A549 treated with RU486 at 1 μM for 4 hours (cell line): ENCODE measurements around the gene SLC31A1. TPM values are rescaled to one million over a fixed set of nuclear protein-coding genes. Genes with fewer than 3 reads are reported as not detected.

Source experiments
- total RNA-seq: library from RNA; stranded (reverse); fragments of 200-300 nt; extraction: Qiagen RNA extraction; gene quantifications from 5 replicates; pipeline ENCODE4 v1.2.3, GENCODE V29; 2022; ENCODE audit warnings: low read depth

SLC31A1 gene
- 17.9 to 23.9 TPM (median 22.0 TPM) in 5 replicates for total RNA-seq

GRCh38 chr9:113221003-113221799 lies at the start of gene SLC31A1, which contains the start of gene FKBP15:
TSS of gene SLC31A1 (plus strand) at chr9:113221544. CDS start at chr9:113256149, 34,605 bp downstream.
TSS of gene FKBP15 (minus strand) at chr9:113221277. CDS start at chr9:113221243, 34 bp downstream.

DNA sequence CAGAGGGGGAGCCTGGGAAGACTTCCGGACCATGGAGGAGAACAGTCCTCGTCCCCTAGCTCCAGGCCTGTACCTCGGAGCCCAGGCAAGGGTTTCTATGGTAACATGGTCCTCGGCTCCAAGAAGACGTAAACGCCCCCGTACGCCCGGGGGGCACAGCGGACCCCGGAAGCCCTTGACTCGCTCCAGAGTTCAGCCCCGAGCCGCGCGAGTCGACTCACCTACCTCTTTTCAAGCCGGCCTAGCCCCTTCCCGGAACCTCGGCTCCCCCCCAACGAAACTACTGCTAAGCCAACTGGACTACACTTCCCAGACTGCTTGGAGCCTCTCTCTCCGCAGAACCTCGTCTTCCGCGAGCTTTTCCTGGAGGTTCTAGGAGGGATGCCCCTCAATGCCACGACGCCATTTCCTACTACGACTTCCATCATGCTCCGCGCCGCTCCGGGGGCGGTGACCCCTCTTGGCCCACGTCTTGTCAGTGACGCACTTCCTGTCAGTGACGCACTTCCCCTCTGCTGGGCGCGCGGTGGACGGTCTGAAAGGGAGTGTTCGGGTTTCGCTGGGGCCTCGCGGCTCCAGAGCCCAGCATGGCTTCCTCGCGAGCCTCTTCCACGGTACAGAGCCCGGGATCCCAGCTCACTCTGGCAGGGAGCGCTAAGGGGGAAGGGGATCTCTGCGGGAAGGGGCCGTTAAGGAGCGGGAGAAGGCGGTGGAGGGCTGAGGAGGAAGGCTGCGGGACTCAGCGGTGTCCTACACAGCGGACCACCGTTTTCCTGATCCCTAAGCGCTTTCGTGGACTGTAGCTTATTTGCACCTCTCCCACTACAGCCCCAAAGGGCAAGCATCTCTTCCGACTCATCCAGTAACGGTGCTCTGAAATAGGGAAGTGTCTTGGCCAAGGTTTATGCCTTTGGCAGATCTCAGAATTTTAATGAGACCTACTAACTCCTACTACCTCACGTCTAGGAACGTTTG lies 54.1 kb downstream of the SLC31A1 start, which contains the start of the genes CDC26 and PRPF4:
CDC26 (minus strand) TSS at position 416 of the 975 bp plus-strand sequence. CDS start 3,065 bp downstream, outside the sequence.
PRPF4 (plus strand) TSS at position 502 of the 975 bp plus-strand sequence; CDS start at position 588, 86 bp downstream.

DNA sequence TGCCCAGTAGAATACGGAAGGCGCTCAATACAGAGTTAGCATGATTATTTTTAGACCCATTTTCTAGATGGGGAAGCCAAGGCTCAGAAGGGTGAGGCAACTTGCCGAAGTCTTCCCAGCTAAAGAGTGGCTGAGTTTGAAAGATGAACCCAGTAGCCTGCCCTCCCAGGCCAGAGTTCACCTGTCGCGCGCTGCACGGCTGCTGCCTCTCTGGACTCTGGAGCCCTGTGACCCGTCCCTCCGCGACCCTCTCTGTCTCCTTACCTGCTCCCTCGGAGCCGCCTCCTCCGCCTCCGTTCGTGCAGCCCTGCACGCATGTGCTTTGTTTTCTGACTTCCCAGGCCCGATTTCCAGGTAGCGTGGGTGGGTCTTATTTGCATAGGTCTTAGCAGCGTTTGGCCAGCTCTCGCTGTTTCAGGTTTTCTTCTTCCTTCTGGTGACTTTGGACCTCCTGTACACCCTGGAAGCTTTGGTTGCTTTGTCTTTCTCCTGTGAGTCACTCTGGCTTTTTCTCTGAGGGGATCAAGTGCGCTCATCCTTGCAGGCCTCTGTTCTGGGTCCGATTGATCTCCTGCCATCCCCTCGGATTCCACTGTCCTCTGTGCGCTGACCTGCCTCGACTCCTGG lies 81.6 kb downstream of the SLC31A1 start, which contains the start of gene RNF183:
RNF183 (minus strand) TSS at position 585 of the 627 bp plus-strand sequence. CDS start 5,192 bp downstream, outside the sequence.

Other genes with a start within 250 kb of the SLC31A1 start
- gene ZNF883, start 209.4 kb upstream of the SLC31A1 start, total RNA-seq = 0.74 to 1.1 TPM (median 0.83 TPM) in 5 replicates
- gene ZFP37, start 164.8 kb upstream of the SLC31A1 start, total RNA-seq = 0.86 to 1.9 TPM (median 1.8 TPM) in 5 replicates
- gene SLC31A2, start 70.5 kb upstream of the SLC31A1 start, total RNA-seq = 6.4 to 7.7 TPM (median 7.1 TPM) in 5 replicates
- gene FKBP15, start 267 bp upstream of the SLC31A1 start, total RNA-seq = 17.5 to 18.4 TPM (median 17.8 TPM) in 5 replicates
- 43.0 to 67.2 TPM (median 45.6 TPM) in 5 replicates for gene CDC26, start 54.0 kb downstream of the SLC31A1 start, total RNA-seq
- gene PRPF4, start 54.1 kb downstream of the SLC31A1 start, total RNA-seq = 54.5 to 61.0 TPM (median 57.9 TPM) in 5 replicates
- 0.09 to 0.15 TPM in 2 of 5 replicates, not detected in the others for gene RNF183, start 81.8 kb downstream of the SLC31A1 start, total RNA-seq
- 0.88 to 1.3 TPM (median 1.2 TPM) in 5 replicates for gene WDR31, start 118.7 kb downstream of the SLC31A1 start, total RNA-seq
- 0.03 to 0.22 TPM (median 0.06 TPM) in 4 of 5 replicates, not detected in the other for gene BSPRY, start 128.0 kb downstream of the SLC31A1 start, total RNA-seq
- 19.4 to 26.8 TPM (median 24.6 TPM) in 5 replicates for gene HDHD3, start 155.4 kb downstream of the SLC31A1 start, total RNA-seq
- gene ALAD, start 179.7 kb downstream of the SLC31A1 start, total RNA-seq = 13.1 to 16.7 TPM (median 14.7 TPM) in 5 replicates
- gene POLE3, start 189.1 kb downstream of the SLC31A1 start, total RNA-seq = 104 to 127 TPM (median 112 TPM) in 5 replicates
- gene C9orf43, start 189.2 kb downstream of the SLC31A1 start, total RNA-seq = 0.41 to 0.78 TPM (median 0.60 TPM) in 5 replicates
- gene RGS3, start 242.2 kb downstream of the SLC31A1 start, total RNA-seq = 24.6 to 25.9 TPM (median 25.1 TPM) in 5 replicates